NK-92 (cell line): Measurements from ENCODE around the gene SYNJ2.

Source experiments
- DNase-seq: peaks from one replicate; lab custom pipeline; 2025; ENCODE audit not compliant: unreplicated experiment; lab: John Stamatoyannopoulos, UW

The SYNJ2 gene

GRCh38 chr6:157996201-157996712 lies 14.6 kb downstream of the SYNJ2 start:
- DNase-seq = no peak

- no peak for DNase-seq
Observed at GRCh38 chr6:157996918-157997702, 15.4 kb downstream of the SYNJ2 start.

GRCh38 chr6:157997893-157998608 lies 16.4 kb downstream of the SYNJ2 start:
- DNase-seq = no peak

- DNase-seq = no peak
Observed at GRCh38 chr6:157998707-157999167, 17.1 kb downstream of the SYNJ2 start.

GRCh38 chr6:157999168-158000051 lies 17.7 kb downstream of the SYNJ2 start:
- DNase-seq = no peak

GRCh38 chr6:158000530-158001307 lies 19.1 kb downstream of the SYNJ2 start:
- DNase-seq = no peak

GRCh38 chr6:158002249-158002950 lies 20.7 kb downstream of the SYNJ2 start:
- no peak for DNase-seq

GRCh38 chr6:158002951-158003853 lies 21.5 kb downstream of the SYNJ2 start:
- DNase-seq = no peak

- DNase-seq = no peak
Observed at GRCh38 chr6:158003910-158004700, 22.4 kb downstream of the SYNJ2 start.

GRCh38 chr6:158004701-158005095 lies 23.0 kb downstream of the SYNJ2 start:
- DNase-seq = no peak

GRCh38 chr6:158005626-158006180 lies 24.0 kb downstream of the SYNJ2 start:
- no peak for DNase-seq

GRCh38 chr6:158006331-158006730 lies 24.7 kb downstream of the SYNJ2 start:
- no peak for DNase-seq

- no peak for DNase-seq
Observed at GRCh38 chr6:158006821-158007570, 25.3 kb downstream of the SYNJ2 start.

- DNase-seq = no peak
Observed at GRCh38 chr6:158008864-158009113, 27.1 kb downstream of the SYNJ2 start.

- DNase-seq = no peak
Observed at GRCh38 chr6:158009114-158009891, 27.6 kb downstream of the SYNJ2 start.

GRCh38 chr6:158009935-158010585 lies 28.4 kb downstream of the SYNJ2 start:
- DNase-seq = no peak
